GM12874 (cell line): ENCODE results near the gene SLC44A2.

Source experiments
- TF ChIP-seq, protein P1 (sequence below): IDR thresholded peaks from 2 replicates; pipeline ENCODE4 v1.5.1; 2011; ENCODE audit warnings: low read depth, mild to moderate bottlenecking, control low read depth, low read length, moderate library complexity; ENCODE audit not compliant: insufficient read depth

The SLC44A2 gene

DNA sequence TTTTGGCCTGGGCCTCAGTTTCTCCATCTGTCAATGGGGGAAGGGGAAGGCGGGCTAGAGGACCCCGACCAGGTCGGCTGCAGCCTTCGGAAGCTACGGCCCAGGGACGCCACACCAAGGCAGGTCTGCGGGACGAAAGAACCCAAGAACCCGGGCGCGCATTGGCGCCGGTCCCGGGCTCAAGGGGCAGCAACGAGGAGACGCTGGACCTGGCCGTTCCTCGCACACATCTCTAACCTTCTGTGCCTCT lies 28.1 kb downstream of the SLC44A2 start:
- TF ChIP-seq, protein P1, sequence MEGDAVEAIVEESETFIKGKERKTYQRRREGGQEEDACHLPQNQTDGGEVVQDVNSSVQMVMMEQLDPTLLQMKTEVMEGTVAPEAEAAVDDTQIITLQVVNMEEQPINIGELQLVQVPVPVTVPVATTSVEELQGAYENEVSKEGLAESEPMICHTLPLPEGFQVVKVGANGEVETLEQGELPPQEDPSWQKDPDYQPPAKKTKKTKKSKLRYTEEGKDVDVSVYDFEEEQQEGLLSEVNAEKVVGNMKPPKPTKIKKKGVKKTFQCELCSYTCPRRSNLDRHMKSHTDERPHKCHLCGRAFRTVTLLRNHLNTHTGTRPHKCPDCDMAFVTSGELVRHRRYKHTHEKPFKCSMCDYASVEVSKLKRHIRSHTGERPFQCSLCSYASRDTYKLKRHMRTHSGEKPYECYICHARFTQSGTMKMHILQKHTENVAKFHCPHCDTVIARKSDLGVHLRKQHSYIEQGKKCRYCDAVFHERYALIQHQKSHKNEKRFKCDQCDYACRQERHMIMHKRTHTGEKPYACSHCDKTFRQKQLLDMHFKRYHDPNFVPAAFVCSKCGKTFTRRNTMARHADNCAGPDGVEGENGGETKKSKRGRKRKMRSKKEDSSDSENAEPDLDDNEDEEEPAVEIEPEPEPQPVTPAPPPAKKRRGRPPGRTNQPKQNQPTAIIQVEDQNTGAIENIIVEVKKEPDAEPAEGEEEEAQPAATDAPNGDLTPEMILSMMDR: no peak

DNA sequence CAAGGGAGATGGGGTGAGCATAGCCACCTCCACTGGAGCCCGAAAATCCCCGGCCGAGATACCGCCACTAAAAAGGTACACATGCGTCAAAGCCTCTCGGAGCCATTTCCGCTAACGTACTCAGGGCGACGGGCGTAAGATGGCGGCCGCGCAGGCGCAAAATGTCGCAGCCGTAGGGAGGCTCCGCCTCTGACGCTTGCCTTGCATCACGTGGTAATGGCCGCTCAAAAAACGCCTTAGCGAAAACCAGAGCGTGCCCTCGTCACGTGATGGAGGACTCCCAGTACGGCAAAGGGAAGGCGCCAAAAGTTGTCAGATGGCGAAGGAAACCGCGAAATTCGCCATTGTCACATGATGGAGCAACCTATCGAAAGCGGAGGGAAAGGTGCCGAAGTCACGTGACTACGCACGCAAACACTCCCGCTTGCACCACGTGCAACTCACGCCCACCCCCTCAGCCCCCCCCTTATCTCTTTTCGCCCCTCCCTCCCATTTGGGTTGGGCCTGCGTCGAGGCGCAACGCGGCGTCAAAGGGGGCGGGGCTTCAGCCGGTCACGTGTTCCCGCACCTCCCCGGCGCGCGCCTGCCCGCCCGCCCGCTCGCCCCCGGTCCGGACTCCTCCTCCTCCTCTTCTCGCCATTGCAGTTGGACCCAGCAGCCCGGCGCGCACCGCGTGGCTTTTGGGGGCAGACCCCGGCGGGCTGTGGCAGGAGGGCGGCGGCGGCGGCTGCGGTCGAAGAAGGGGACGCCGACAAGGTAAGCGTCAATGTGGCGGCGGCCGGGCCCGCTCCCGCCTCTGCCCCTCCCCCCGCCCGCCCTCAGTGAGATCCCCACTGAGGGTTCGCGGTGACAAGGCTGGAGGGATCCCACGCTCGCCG lies 28.6 kb downstream of the SLC44A2 start, which contains the start of gene ILF3:
Gene ILF3 (plus strand): TSS at position 615 of the 878 bp plus-strand sequence. CDS start 16,260 bp downstream, outside the sequence.
- TF ChIP-seq, protein P1: no peak

DNA sequence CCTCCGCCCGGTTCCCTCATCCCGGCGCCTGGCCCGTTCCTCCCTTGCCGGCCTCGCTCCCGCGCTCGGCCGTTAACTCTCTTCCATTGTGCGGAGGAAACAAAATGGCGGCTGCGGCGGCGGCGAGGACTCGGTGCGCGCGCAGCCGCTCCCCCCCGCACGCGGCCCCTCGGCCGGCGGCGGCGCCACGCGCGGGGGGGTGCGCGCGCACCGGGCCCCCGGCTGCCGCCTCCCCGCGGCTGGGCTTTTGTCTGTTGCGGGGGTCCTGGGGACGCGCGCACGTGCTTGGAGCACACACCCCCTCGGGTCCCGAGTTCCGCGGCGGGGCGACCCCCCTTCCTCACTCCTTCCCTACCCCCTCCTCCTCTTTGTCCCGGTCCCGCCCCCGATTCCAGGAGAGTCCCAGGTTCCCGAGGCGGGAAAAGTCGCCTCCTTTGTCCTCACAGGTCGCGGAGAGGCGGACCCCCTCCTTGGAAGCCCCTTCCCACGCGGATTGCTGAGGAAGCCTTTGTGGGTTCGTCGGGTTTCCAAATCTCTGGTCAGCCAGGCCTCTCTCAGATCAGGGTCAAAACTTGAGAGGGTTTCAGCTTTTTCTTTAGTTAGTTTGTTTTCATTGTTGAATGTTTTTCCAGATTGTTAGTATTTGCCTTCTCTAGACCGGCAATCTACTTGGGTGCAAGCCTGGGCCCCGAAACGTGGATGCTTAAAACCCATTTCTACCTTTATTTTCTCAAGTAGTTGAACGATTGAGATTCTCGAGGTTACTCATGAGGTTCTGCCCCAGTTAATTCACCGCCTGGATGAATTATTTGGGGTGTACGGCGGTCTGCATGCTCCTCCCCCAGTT lies 29.5 kb downstream of the SLC44A2 start:
- TF ChIP-seq, protein P1: no peak

DNA sequence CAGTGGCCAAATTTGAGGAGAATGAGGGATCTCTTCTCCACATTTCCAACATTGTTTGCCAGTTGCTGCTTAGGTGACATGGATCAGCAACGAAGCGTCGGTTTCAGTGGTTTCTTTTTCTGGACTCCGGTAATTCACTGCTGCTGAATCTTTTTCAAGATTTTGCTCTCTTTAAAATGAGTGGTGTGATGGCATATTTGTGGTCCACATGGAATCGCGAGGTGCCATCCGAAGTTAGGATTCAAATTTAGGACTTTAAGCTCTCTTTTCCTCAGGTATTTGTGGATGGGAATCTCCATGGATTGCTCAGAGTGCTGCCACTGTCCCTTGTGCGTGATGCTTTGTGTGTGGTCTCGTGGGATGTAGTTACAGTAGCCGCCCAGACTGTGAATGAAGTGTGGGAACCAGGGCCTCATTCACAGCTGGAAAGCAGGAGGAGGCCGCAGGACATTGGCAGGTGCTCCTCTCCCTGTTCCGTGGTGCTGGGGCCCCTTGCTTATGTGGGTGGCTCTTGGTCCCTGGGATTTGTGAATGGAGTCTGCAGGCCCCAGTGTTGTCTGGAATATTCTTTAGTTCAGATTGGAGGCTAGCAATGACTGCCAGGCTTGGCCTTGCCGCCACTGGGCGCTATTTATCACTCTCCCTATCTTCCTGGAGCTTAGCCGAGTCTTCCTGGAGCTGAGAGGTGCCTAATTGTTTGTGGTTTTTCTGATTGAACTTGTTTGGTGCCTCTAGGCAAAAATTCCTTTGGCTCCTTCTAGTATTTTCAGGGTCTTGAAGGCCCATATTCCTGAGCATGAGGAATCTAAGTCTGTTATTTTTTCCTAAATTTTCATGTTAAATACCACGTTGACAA lies 30.3 kb downstream of the SLC44A2 start:
- TF ChIP-seq, protein P1: no peak

DNA sequence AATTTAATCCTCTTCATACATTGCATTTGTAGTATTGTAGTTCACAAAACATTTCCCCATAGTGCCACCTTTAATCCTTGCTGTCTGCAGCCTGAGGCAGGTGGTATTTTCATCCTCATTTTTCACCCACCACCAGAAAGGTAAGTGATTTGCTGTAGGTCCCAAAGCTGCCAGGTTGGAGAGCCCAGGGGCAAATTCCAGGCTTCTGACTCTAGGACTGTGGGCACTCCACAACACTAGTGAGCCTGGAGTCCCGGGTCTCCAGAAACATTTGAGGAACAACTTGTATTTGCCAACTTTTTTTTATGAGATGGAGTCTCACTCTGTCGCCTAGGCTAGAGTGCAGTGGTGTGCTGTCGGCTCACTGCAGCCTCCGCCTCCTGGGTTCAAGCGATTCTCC lies 35.0 kb downstream of the SLC44A2 start:
- TF ChIP-seq, protein P1: no peak

DNA sequence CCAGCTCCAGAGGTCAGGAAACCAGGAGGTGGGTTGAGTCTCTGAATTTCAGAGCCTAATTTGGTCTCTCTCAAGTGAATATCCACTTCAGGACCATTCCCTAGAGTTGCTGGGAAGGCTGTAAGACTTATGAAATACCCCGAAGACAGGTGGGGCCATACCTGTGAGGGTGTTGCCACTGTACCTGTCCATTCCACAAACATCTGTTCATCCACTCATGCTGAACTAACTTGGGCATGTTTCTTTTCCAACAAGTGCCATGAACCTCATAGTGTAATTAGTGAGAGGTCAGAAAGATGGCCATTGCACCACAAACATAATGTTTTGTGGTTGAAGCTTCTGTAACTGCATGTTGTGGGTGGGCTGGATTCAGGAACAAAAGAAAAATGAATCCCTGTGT lies 36.6 kb downstream of the SLC44A2 start:
- TF ChIP-seq, protein P1: no peak
